ENCODE data around the gene OXNAD1. TPM values are rescaled to one million over a fixed set of nuclear protein-coding genes. Genes with fewer than 3 reads are reported as not detected.

Gene OXNAD1
- total RNA-seq, 2 donors from 2014 or later, result 13.5 to 18.8 TPM

DNA sequence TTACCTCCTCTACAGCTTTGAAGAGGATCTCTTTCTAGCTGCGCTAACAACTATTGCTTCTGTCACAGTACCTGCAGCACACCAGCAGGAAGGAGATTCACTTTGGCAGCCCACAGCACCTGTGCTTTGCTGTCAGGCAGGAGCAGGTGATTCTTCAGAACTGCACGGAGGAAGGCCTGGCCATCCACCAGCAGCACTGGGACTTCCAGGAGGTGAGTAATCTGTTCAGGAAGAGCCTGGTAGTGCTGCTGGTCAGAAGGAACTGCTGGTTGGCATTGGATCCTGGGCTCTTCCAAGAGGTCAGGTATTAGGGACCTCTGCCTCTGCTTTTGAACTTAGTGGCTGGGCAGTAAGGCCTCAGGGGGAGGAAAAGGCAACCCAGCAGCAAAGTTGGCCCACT lies 42.5 kb upstream of the OXNAD1 start:
- no peaks in the 10 kb centered on the region for H3K36me3 ChIP-seq (replicated peaks in 1 of 2; ENCODE audit: insufficient read depth in 1 of 2, low read depth in 2 of 2)
- ATAC-seq (no peak), DNase-seq (no peak)
- H3K27me3 ChIP-seq, result no peaks in the 10 kb centered on the region
- no peaks in the 10 kb centered on the region for H3K4me1 ChIP-seq
- no peak overlapping the region for H3K4me3 ChIP-seq
- WGBS, 2 donors, result 94% methylated on average over 2 of the region's 2 CpGs
- H3K9me3 ChIP-seq, result no peaks in the 10 kb centered on the region
- no peak for TF ChIP-seq POLR2A (IDR thresholded peaks at IDR 0.05)
- TF ChIP-seq, protein P1, sequence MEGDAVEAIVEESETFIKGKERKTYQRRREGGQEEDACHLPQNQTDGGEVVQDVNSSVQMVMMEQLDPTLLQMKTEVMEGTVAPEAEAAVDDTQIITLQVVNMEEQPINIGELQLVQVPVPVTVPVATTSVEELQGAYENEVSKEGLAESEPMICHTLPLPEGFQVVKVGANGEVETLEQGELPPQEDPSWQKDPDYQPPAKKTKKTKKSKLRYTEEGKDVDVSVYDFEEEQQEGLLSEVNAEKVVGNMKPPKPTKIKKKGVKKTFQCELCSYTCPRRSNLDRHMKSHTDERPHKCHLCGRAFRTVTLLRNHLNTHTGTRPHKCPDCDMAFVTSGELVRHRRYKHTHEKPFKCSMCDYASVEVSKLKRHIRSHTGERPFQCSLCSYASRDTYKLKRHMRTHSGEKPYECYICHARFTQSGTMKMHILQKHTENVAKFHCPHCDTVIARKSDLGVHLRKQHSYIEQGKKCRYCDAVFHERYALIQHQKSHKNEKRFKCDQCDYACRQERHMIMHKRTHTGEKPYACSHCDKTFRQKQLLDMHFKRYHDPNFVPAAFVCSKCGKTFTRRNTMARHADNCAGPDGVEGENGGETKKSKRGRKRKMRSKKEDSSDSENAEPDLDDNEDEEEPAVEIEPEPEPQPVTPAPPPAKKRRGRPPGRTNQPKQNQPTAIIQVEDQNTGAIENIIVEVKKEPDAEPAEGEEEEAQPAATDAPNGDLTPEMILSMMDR (IDR thresholded peaks at IDR 0.05), result no peak
- no peak overlapping the region for H3K27ac ChIP-seq
- intact Hi-C loops (cut with DNase I), result no loop called here

DNA sequence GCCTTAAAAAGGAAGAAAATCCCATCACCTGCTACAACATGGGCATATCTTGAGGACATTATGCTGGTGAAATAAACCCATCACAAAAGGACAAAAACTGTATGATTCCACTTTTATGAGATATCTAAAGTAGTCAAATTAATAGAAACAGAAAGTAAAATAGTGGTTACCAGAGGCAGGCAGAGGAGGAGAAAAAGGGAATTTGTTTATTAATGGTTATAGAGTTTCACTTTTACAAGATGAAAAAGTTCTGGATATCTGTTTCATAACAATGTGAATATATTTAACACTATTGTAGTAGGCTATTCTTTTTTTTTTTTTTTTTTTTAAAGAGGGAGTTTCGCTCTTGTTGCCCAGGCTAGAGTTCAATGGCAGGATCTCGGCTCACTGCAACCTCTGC lies 40.7 kb upstream of the OXNAD1 start:
- intact Hi-C loops (cut with DNase I), result no loop called here
- Histone ChIP-seq H3K27me3 (no peaks in the 10 kb centered on the region), H3K4me1 (no peaks in the 10 kb centered on the region), H3K36me3 (replicated peaks in 1 of 2; ENCODE audit: insufficient read depth in 1 of 2, low read depth in 2 of 2) (no peaks in the 10 kb centered on the region), H3K9me3 (no peaks in the 10 kb centered on the region), H3K27ac (no peak overlapping the region), H3K4me3 (no peak overlapping the region)
- 71 to 88% methylated on average over 2 of the region's 2 CpGs for WGBS, 2 donors
- TF ChIP-seq POLR2A (IDR thresholded peaks at IDR 0.05), result no peak
- TF ChIP-seq, protein P1 (IDR thresholded peaks at IDR 0.05), result no peak
- ATAC-seq (no peak), DNase-seq (no peak)

DNA sequence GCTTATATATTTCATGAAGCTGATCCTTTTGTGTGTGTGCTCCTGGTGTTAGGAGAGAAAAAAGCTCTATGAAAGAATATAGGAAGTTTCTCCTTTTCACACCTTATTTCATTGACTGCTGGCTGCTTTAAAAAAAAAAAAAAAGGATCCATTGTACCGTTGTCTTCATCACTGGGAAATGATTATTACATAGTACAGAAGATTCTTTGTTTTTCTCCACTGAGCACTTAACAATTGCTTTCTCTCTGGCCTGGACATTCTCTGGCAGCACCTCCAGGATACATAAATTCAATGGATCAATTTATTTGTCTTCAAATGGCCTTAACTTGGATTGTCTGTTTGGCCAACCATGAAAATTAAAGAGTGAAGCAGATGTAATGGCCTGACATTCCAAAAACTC lies 37.4 kb upstream of the OXNAD1 start:
- Histone ChIP-seq H3K27ac (no peak overlapping the region), H3K4me3 (no peak overlapping the region), H3K36me3 (replicated peaks in 1 of 2; ENCODE audit: insufficient read depth in 1 of 2, low read depth in 2 of 2) (no peaks in the 10 kb centered on the region), H3K9me3 (no peaks in the 10 kb centered on the region), H3K27me3 (no peaks in the 10 kb centered on the region), H3K4me1 (no peaks in the 10 kb centered on the region)
- ATAC-seq (no peak), DNase-seq (no peak)
- 21 to 30% methylated on average over 1 of the region's 1 CpG for WGBS, 2 donors
- TF ChIP-seq POLR2A (IDR thresholded peaks at IDR 0.05), result no peak
- TF ChIP-seq, protein P1 (IDR thresholded peaks at IDR 0.05), result no peak
- intact Hi-C loops (cut with DNase I), result no loop called here

DNA sequence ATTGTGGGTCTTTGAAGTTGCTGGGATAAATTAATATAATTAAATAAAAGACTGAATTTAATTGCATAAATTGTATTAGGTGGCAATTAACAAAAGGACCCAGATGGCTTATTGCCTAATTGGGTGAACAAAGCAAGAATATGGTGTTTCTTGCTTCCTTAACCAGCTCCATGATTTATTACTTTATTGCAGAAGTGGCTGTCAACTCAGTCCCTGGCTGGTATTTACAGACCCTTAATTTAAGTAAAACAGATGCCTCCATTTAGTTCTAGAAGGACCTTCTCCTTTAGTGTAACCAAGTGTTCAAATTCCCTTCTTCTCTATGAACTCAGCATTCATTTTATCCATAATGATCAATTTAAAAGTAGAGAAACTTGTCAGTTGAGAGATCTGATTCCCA lies 35.3 kb upstream of the OXNAD1 start:
- H3K36me3 ChIP-seq (replicated peaks in 1 of 2; ENCODE audit: insufficient read depth in 1 of 2, low read depth in 2 of 2), result no peaks in the 10 kb centered on the region
- no peak overlapping the region for H3K27ac ChIP-seq
- H3K9me3 ChIP-seq, result no peaks in the 10 kb centered on the region
- intact Hi-C loops (cut with DNase I), result no loop called here
- H3K27me3 ChIP-seq, result no peaks in the 10 kb centered on the region
- ATAC-seq (no peak), DNase-seq (no peak)
- TF ChIP-seq POLR2A (IDR thresholded peaks at IDR 0.05), result no peak
- H3K4me3 ChIP-seq, result no peak overlapping the region
- no peaks in the 10 kb centered on the region for H3K4me1 ChIP-seq

DNA sequence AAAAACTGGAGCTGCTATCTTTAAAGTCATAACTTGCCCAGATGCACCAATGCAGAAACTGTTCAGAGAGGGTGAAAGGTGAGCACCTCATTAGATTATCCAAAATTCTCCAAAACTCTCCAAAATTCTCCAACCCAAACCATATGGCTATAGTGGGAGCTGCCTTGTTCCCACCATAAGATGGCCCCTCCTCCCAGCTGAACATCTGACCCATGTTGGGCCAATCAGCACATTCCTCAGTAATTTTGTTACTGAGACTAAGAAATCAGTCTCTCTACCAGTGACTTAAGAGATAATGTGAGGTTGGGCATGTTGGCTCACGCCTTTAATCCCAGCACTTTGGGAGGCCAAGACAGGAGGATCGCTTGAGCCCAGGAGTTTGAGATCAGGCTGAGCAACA lies 33.0 kb upstream of the OXNAD1 start:
- no peak for ATAC-seq
- Histone ChIP-seq H3K4me3 (no peak overlapping the region), H3K36me3 (replicated peaks in 1 of 2; ENCODE audit: insufficient read depth in 1 of 2, low read depth in 2 of 2) (no peaks in the 10 kb centered on the region), H3K27me3 (no peaks in the 10 kb centered on the region), H3K9me3 (no peaks in the 10 kb centered on the region), H3K27ac (no peak overlapping the region), H3K4me1 (no peaks in the 10 kb centered on the region)
- intact Hi-C loops (cut with DNase I), result no loop called here
- TF ChIP-seq, protein P1 (IDR thresholded peaks at IDR 0.05), result no peak
- TF ChIP-seq POLR2A (IDR thresholded peaks at IDR 0.05), result no peak
- no peak for DNase-seq
- WGBS, 2 donors, result 96 to 97% methylated on average over 2 of the region's 2 CpGs

Data from body of pancreas (tissue), 4 donors.